GM23338 (cell line): ENCODE results near the gene FKBP5. TPM values are rescaled to one million over a fixed set of nuclear protein-coding genes. Genes with fewer than 3 reads are reported as not detected.

ENCODE experiments used
- ATAC-seq: fragments of 200-7000 bp; cut with Tn5 transposase; 3 replicates; pipeline ENCODE4 v1.9.1; 2020
- DNase-seq: peaks from one replicate; pipeline ENCODE4 v3.0.0-alpha.2; 2015; ENCODE audit warnings: low spot score
- H2AFZ ChIP-seq: fragments of 200-600 bp; sonication (generic); 2 replicates; pipeline ENCODE4 v1.8.0; 2016; ENCODE audit warnings: antibody characterized with exemption, mild to moderate bottlenecking, moderate library complexity
- H3F3A ChIP-seq: fragments of 200-600 bp; sonication (generic); replicated peaks from 2 replicates; pipeline ENCODE4 v1.8.0; 2017; ENCODE audit warnings: antibody characterized with exemption, mixed run types, low read depth
- H3K27ac ChIP-seq: fragments of 200-600 bp; sonication (generic); 2 replicates; pipeline ENCODE4 v1.6.1; 2016; ENCODE audit warnings: low read depth
- H3K27me3 ChIP-seq: fragments of 200-600 bp; sonication (generic); 2 replicates; pipeline ENCODE4 v1.8.0; 2016; ENCODE audit warnings: mild to moderate bottlenecking, mixed run types, moderate library complexity; ENCODE audit not compliant: insufficient read depth
- H3K36me3 ChIP-seq: fragments of 200-600 bp; sonication (generic); 2 replicates; pipeline ENCODE4 v1.8.0; 2016; ENCODE audit warnings: mild to moderate bottlenecking; ENCODE audit not compliant: insufficient read depth
- H3K4me1 ChIP-seq: fragments of 200-600 bp; sonication (generic); 2 replicates; pipeline ENCODE4 v1.8.0; 2016; ENCODE audit warnings: mild to moderate bottlenecking, moderate library complexity; ENCODE audit not compliant: insufficient read depth
- H3K4me2 ChIP-seq: fragments of 200-600 bp; sonication (generic); 2 replicates; pipeline ENCODE4 v1.7.1; 2017; ENCODE audit warnings: mixed run types
- H3K4me3 ChIP-seq: fragments of 200-600 bp; sonication (generic); 2 replicates; pipeline ENCODE4 v1.6.1; 2016; ENCODE audit warnings: mixed run types
- H3K79me2 ChIP-seq: fragments of 200-600 bp; sonication (generic); replicated peaks from 2 replicates; pipeline ENCODE4 v1.8.0; 2017; ENCODE audit warnings: mild to moderate bottlenecking; ENCODE audit not compliant: insufficient read depth
- H3K9me2 ChIP-seq: fragments of 200-600 bp; sonication (generic); 2 replicates; pipeline ENCODE4 v1.8.0; 2017; ENCODE audit not compliant: insufficient read depth
- H4K20me1 ChIP-seq: fragments of 200-600 bp; sonication (generic); replicated peaks from 2 replicates; pipeline ENCODE4 v1.8.0; 2017; ENCODE audit warnings: mild to moderate bottlenecking; ENCODE audit not compliant: insufficient read depth
- H3K27ac Mint-ChIP-seq: 2 replicates; pipeline ENCODE4 v1.8.0; 2020; ENCODE audit warnings: inconsistent platforms, mild to moderate bottlenecking, moderate library complexity, mixed read lengths
- H3K27me3 Mint-ChIP-seq: 3 replicates; pipeline ENCODE4 v1.8.0; 2022; ENCODE audit warnings: low read depth, mild to moderate bottlenecking, moderate library complexity, mixed read lengths, inconsistent platforms; ENCODE audit not compliant: insufficient read depth, poor library complexity
- H3K36me3 Mint-ChIP-seq: 3 replicates; pipeline ENCODE4 v1.8.0; 2021; ENCODE audit warnings: low read depth, mild to moderate bottlenecking, inconsistent platforms, moderate library complexity, mixed read lengths
- H3K4me1 Mint-ChIP-seq: 3 replicates; pipeline ENCODE4 v1.8.0; 2020; ENCODE audit warnings: mild to moderate bottlenecking, inconsistent platforms, mixed read lengths
- H3K4me3 Mint-ChIP-seq: 3 replicates; pipeline ENCODE4 v1.8.0; 2021; ENCODE audit warnings: moderate library complexity, mild to moderate bottlenecking, inconsistent platforms, mixed read lengths
- H3K9me3 Mint-ChIP-seq: 3 replicates; pipeline ENCODE4 v1.8.0; 2020; ENCODE audit warnings: moderate library complexity, mild to moderate bottlenecking, inconsistent platforms, mixed read lengths
- CREB1 ChIP-seq: fragments of 250-450 bp; sonication (Bioruptor Pico); IDR thresholded peaks from 2 replicates; pipeline ENCODE4 v1.5.0; 2020; ENCODE audit warnings: low read depth, mild to moderate bottlenecking, moderate library complexity
- ETS1 ChIP-seq: IDR thresholded peaks from 2 replicates; pipeline ENCODE4 v1.6.1; 2016; ENCODE audit warnings: antibody characterized with exemption
- EZH2phosphoT487 ChIP-seq: fragments of 200-600 bp; sonication (generic); IDR thresholded peaks from one replicate; pipeline ENCODE4 v1.8.1; 2018; ENCODE audit warnings: antibody characterized with exemption; ENCODE audit not compliant: unreplicated experiment
- NANOG ChIP-seq: IDR thresholded peaks from 2 replicates; pipeline ENCODE4 v1.6.1; 2016; ENCODE audit warnings: antibody characterized with exemption, borderline replicate concordance
- POLR2AphosphoS5 ChIP-seq: IDR thresholded peaks from 2 replicates; pipeline ENCODE4 v1.6.1; 2016; ENCODE audit warnings: antibody characterized with exemption, low read depth
- polyA plus RNA-seq: library from polyadenylated mRNA; unstranded; fragments of >200 nt; fragmentation: Nextera tagmentation; extraction: Ambion mirVana; gene quantifications from 2 replicates; pipeline ENCODE4 v1.2.1, GENCODE V29; 2016
- total RNA-seq: library from RNA; depleted of rRNA; stranded (reverse); fragments of >200 nt; shearing (Covaris generic); gene quantifications from 2 replicates; pipeline ENCODE4 v1.2.3, GENCODE V29; 2014
- TF ChIP-seq, protein P1 (sequence below): fragments of 250-450 bp; sonication (Bioruptor Pico); IDR thresholded peaks from 2 replicates; pipeline ENCODE4 v1.5.0; 2020; ENCODE audit warnings: mild to moderate bottlenecking, moderate library complexity
- TF ChIP-seq, protein P2 (sequence below), 2 experiments: fragments of 200-600 bp in 1 of 2; sonication (generic) in 1 of 2; conservative IDR thresholded peaks; 2 replicates each; pipeline versions ENCODE4 v1.5.1 to v1.6.1; 2016 to 2017; ENCODE audit warnings: antibody characterized with exemption in 2 of 2, low read depth in 2 of 2, mild to moderate bottlenecking in 2 of 2, moderate library complexity in 1 of 2

The FKBP5 gene
- total and polyA plus RNA-seq, 2 experiments from 2014 or later: 19.8 to 28.6 TPM

DNA sequence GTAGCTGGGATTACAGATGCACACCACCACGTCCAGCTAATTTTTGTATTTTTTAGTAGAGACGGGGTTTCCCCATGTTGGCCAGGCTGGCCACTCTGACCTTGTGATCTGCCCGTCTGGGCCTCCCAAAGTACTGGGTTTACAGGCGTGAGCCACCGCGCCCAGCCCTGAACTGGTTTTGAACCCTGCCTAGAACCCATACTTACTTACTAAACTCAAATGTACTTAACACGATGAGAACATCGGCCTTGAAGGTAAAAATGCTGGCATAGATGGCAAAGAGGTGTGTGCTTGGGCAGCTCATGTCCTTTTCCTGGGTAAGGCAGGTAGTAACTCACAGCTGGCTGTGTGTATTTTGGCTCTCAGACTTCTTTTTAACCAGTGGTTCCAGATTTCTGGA, 44.9 kb upstream of the FKBP5 start:
- no peak overlapping the region for H3K4me3 Mint-ChIP-seq
- DNase-seq: no peak
- H3F3A ChIP-seq: peaks cover 27% of the 10 kb centered on the region
- H3K27ac ChIP-seq: no peak overlapping the region
- no peaks in the 10 kb centered on the region for H3K79me2 ChIP-seq
- peaks cover 46% of the 10 kb centered on the region for H3K4me1 Mint-ChIP-seq
- no peaks in the 10 kb centered on the region; the same call in 1 of the 2 replicates for H3K36me3 ChIP-seq
- no peaks in the 10 kb centered on the region; the same call in 2 of the 3 replicates for H3K36me3 Mint-ChIP-seq
- no peaks in the 10 kb centered on the region for H4K20me1 ChIP-seq
- no peak for ATAC-seq
- peaks cover 17% of the 10 kb centered on the region for H3K27me3 Mint-ChIP-seq
- H2AFZ ChIP-seq: no peak overlapping the region
- no peaks in the 10 kb centered on the region for H3K9me2 ChIP-seq
- H3K4me2 ChIP-seq: no peak overlapping the region
- peaks cover 35% of the 10 kb centered on the region for H3K4me1 ChIP-seq
- H3K4me3 ChIP-seq: no peak overlapping the region
- H3K27ac Mint-ChIP-seq: no peak overlapping the region
- TF ChIP-seq, protein P1, sequence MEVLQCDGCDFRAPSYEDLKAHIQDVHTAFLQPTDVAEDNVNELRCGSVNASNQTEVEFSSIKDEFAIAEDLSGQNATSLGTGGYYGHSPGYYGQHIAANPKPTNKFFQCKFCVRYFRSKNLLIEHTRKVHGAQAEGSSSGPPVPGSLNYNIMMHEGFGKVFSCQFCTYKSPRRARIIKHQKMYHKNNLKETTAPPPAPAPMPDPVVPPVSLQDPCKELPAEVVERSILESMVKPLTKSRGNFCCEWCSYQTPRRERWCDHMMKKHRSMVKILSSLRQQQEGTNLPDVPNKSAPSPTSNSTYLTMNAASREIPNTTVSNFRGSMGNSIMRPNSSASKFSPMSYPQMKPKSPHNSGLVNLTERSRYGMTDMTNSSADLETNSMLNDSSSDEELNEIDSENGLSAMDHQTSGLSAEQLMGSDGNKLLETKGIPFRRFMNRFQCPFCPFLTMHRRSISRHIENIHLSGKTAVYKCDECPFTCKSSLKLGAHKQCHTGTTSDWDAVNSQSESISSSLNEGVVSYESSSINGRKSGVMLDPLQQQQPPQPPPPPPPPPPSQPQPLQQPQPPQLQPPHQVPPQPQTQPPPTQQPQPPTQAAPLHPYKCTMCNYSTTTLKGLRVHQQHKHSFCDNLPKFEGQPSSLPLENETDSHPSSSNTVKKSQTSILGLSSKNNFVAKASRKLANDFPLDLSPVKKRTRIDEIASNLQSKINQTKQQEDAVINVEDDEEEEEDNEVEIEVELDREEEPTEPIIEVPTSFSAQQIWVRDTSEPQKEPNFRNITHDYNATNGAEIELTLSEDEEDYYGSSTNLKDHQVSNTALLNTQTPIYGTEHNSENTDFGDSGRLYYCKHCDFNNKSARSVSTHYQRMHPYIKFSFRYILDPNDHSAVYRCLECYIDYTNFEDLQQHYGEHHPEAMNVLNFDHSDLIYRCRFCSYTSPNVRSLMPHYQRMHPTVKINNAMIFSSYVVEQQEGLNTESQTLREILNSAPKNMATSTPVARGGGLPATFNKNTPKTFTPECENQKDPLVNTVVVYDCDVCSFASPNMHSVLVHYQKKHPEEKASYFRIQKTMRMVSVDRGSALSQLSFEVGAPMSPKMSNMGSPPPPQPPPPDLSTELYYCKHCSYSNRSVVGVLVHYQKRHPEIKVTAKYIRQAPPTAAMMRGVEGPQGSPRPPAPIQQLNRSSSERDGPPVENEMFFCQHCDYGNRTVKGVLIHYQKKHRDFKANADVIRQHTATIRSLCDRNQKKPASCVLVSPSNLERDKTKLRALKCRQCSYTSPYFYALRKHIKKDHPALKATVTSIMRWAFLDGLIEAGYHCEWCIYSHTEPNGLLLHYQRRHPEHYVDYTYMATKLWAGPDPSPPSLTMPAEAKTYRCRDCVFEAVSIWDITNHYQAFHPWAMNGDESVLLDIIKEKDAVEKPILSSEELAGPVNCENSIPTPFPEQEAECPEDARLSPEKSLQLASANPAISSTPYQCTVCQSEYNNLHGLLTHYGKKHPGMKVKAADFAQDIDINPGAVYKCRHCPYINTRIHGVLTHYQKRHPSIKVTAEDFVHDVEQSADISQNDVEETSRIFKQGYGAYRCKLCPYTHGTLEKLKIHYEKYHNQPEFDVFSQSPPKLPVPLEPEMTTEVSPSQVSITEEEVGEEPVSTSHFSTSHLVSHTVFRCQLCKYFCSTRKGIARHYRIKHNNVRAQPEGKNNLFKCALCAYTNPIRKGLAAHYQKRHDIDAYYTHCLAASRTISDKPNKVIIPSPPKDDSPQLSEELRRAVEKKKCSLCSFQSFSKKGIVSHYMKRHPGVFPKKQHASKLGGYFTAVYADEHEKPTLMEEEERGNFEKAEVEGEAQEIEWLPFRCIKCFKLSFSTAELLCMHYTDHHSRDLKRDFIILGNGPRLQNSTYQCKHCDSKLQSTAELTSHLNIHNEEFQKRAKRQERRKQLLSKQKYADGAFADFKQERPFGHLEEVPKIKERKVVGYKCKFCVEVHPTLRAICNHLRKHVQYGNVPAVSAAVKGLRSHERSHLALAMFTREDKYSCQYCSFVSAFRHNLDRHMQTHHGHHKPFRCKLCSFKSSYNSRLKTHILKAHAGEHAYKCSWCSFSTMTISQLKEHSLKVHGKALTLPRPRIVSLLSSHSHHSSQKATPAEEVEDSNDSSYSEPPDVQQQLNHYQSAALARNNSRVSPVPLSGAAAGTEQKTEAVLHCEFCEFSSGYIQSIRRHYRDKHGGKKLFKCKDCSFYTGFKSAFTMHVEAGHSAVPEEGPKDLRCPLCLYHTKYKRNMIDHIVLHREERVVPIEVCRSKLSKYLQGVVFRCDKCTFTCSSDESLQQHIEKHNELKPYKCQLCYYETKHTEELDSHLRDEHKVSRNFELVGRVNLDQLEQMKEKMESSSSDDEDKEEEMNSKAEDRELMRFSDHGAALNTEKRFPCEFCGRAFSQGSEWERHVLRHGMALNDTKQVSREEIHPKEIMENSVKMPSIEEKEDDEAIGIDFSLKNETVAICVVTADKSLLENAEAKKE (CRISPR knock-in tag): no peak
- TF ChIP-seq ETS1: no peak
- TF ChIP-seq, protein P2, sequence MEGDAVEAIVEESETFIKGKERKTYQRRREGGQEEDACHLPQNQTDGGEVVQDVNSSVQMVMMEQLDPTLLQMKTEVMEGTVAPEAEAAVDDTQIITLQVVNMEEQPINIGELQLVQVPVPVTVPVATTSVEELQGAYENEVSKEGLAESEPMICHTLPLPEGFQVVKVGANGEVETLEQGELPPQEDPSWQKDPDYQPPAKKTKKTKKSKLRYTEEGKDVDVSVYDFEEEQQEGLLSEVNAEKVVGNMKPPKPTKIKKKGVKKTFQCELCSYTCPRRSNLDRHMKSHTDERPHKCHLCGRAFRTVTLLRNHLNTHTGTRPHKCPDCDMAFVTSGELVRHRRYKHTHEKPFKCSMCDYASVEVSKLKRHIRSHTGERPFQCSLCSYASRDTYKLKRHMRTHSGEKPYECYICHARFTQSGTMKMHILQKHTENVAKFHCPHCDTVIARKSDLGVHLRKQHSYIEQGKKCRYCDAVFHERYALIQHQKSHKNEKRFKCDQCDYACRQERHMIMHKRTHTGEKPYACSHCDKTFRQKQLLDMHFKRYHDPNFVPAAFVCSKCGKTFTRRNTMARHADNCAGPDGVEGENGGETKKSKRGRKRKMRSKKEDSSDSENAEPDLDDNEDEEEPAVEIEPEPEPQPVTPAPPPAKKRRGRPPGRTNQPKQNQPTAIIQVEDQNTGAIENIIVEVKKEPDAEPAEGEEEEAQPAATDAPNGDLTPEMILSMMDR (conservative IDR thresholded peaks at IDR 0.05; ENCODE audit: low read depth in 2 of 2): no peak
- no peak for TF ChIP-seq EZH2phosphoT487
- TF ChIP-seq POLR2AphosphoS5: no peak
- no peak for TF ChIP-seq NANOG
- TF ChIP-seq CREB1 (CRISPR knock-in tag): no peak
- no peaks in the 10 kb centered on the region for H3K27me3 ChIP-seq
- no peaks in the 10 kb centered on the region; the same call in 2 of the 3 replicates for H3K9me3 Mint-ChIP-seq
